K562 (cell line): ENCODE results near the gene BPHL. TPM values are rescaled to one million over a fixed set of nuclear protein-coding genes. Genes with fewer than 3 reads are reported as not detected.

Experiments
- ADNP ChIP-seq: fragments of 200-800 bp; sonication (Bioruptor generic); IDR thresholded peaks from 2 replicates; pipeline ENCODE4 v1.6.1; 2016; ENCODE audit warnings: missing genetic modification characterization, missing compliant biosample characterization
- ARID1B ChIP-seq: fragments of 450-650 bp; IDR thresholded peaks from 2 replicates; pipeline ENCODE4 v1.6.1; 2016; ENCODE audit warnings: antibody characterized with exemption, mild to moderate bottlenecking, inconsistent platforms
- CBFA2T3 ChIP-seq: fragments of 450-650 bp; IDR thresholded peaks from 2 replicates; pipeline ENCODE4 v1.6.1; 2017
- CTCF ChIP-seq, 3 experiments: IDR thresholded peaks in 2 of 3; conservative IDR thresholded peaks in 1 of 3; 2 replicates each; pipeline ENCODE4 v1.5.1; 2011 to 2012; ENCODE audit warnings: low read length in 3 of 3, mild to moderate bottlenecking in 3 of 3, control low read depth in 2 of 3, improper control_type of control experiment in 1 of 3, inconsistent platforms in 1 of 3, low read depth in 1 of 3, mixed read lengths in 1 of 3, moderate library complexity in 1 of 3; ENCODE audit not compliant: insufficient read depth in 2 of 3
- DPF2 ChIP-seq: fragments of 450-650 bp; IDR thresholded peaks from 2 replicates; pipeline ENCODE4 v1.6.1; 2016
- EP300 ChIP-seq: IDR thresholded peaks from 2 replicates; pipeline ENCODE4 v1.6.1; 2012; ENCODE audit warnings: low read length, improper control_type of control experiment
- GTF2F1 ChIP-seq: IDR thresholded peaks from 2 replicates; pipeline ENCODE4 v1.6.1; 2011; ENCODE audit warnings: low read depth, low read length, improper control_type of control experiment
- NCOR1 ChIP-seq: fragments of 450-650 bp; IDR thresholded peaks from 2 replicates; pipeline ENCODE4 v1.6.1; 2016; ENCODE audit warnings: mild to moderate bottlenecking, moderate library complexity
- NFATC3 ChIP-seq: fragments of 450-650 bp; IDR thresholded peaks from 2 replicates; pipeline ENCODE4 v1.6.1; 2017; ENCODE audit warnings: mild to moderate bottlenecking
- NR0B1 ChIP-seq: fragments of 450-650 bp; IDR thresholded peaks from one replicate; pipeline ENCODE4 v1.6.1; 2018; ENCODE audit warnings: mild to moderate bottlenecking, moderate library complexity; ENCODE audit not compliant: partially characterized antibody
- RAD21 ChIP-seq, 2 experiments: fragments of 250-450 bp in 1 of 2; fragments of 450-650 bp in 1 of 2; sonication (Bioruptor Pico) in 1 of 2; formaldehyde crosslinking in 1 of 2; IDR thresholded peaks in 1 of 2; conservative IDR thresholded peaks in 1 of 2; 2 replicates each; pipeline versions ENCODE4 v1.4.0 to v1.8.0; 2020 to 2022; ENCODE audit warnings: mild to moderate bottlenecking in 2 of 2, moderate library complexity in 1 of 2
- SP2 ChIP-seq: IDR thresholded peaks from 2 replicates; pipeline ENCODE4 v1.6.1; 2011; ENCODE audit warnings: mild to moderate bottlenecking, low read depth, low read length, moderate library complexity; ENCODE audit not compliant: poor library complexity, severe bottlenecking; ENCODE audit errors: extremely low read depth
- STAT5A ChIP-seq: IDR thresholded peaks from 2 replicates; pipeline ENCODE4 v1.6.1; 2012; ENCODE audit warnings: low read length, inconsistent platforms, borderline replicate concordance
- TAL1 ChIP-seq: fragments of 450-650 bp; IDR thresholded peaks from 2 replicates; pipeline ENCODE4 v1.6.1; 2016; ENCODE audit warnings: mild to moderate bottlenecking
- TEAD4 ChIP-seq, 2 experiments: sonication (generic) in 1 of 2; formaldehyde crosslinking in 1 of 2; IDR thresholded peaks; 2 replicates each; pipeline versions ENCODE4 v1.6.1 to v1.8.0; 2012 to 2022; ENCODE audit warnings: borderline replicate concordance in 1 of 2, inconsistent platforms in 1 of 2, low read length in 1 of 2, mild to moderate bottlenecking in 1 of 2, missing genetic modification reagents in 1 of 2
- ZNF140 ChIP-seq: fragments of 250-450 bp; sonication (Bioruptor Pico); IDR thresholded peaks from 2 replicates; pipeline ENCODE4 v1.8.0; 2021; ENCODE audit warnings: moderate library complexity, mild to moderate bottlenecking, inconsistent platforms
- ZNF23 ChIP-seq: fragments of 250-450 bp; sonication (Bioruptor Pico); IDR thresholded peaks from 2 replicates; pipeline ENCODE4 v1.4.0; 2020; ENCODE audit warnings: mild to moderate bottlenecking
- ZNF280B ChIP-seq: fragments of 250-450 bp; sonication (Bioruptor Pico); IDR thresholded peaks from 2 replicates; pipeline ENCODE4 v1.5.1; 2021; ENCODE audit warnings: mild to moderate bottlenecking
- ZSCAN29 ChIP-seq: fragments of 450-650 bp; IDR thresholded peaks from 2 replicates; pipeline ENCODE4 v1.6.1; 2017
- polyA plus RNA-seq, 8 experiments: library from polyadenylated mRNA; depleted of rRNA in 4 of 8; stranded (reverse) in 5 of 8; unstranded in 3 of 8; fragments of >200 nt; fragmentation: Nextera tagmentation in 2 of 8; fragmentation: Illumina TruSeq in 1 of 8; extraction: Ambion mirVana in 2 of 8; extraction: Trizol in 1 of 8; gene quantifications; 2 replicates each; pipeline versions ENCODE4 v1.2.1 to v1.2.3, GENCODE V29; 2011 to 2014; ENCODE audit warnings: inconsistent platforms in 1 of 8, missing spikeins in 1 of 8
- total RNA-seq, 7 experiments: library from RNA; depleted of rRNA in 6 of 7; stranded (reverse); fragments of >200 nt in 6 of 7; fragmentation: Illumina TruSeq in 2 of 7; extraction: Trizol in 2 of 7; gene quantifications; 2 replicates each; pipeline versions ENCODE4 v1.2.1 to v1.2.3, GENCODE V29; 2011 to 2021; ENCODE audit warnings: low replicate concordance in 1 of 7

Gene BPHL
- total and polyA plus RNA-seq, 9 of the 15 experiments (the other 6 are each of a cell fraction or from before 2014, with no cell fraction given): 3.5 to 17.4 (median 8.2) TPM

- no peak for TF ChIP-seq ZNF23 (CRISPR knock-in tag)
- TF ChIP-seq SP2: no peak
- TF ChIP-seq TEAD4 (IDR thresholded peaks at IDR 0.05; ENCODE audit: low read length): peak; percentile 81
- no peak for TF ChIP-seq TEAD4 (CRISPR knock-in tag; IDR thresholded peaks at IDR 0.05; ENCODE audit: borderline replicate concordance)
- TF ChIP-seq EP300: peak; percentile 35; the same call in 1 of the 2 replicates
- TF ChIP-seq CBFA2T3: peak; percentile 75
- peak; percentile 36; the same call in 1 of the 2 replicates for TF ChIP-seq STAT5A
- peak; percentile 70 for TF ChIP-seq ARID1B
- no peak for TF ChIP-seq NFATC3
- peak; percentile 48; the same call in 1 of the 2 replicates for TF ChIP-seq TAL1
- TF ChIP-seq ADNP: 0 out of 2 replicates have a peak, but pooled peaks have one; percentile 22
- TF ChIP-seq RAD21 (CRISPR knock-in tag; conservative IDR thresholded peaks at IDR 0.05 in 1 of 2, IDR thresholded peaks at IDR 0.05 in 1 of 2): peak in 1 of 2 experiments; percentile 22; a peak in 1 of 4 replicates
- no peak for TF ChIP-seq GTF2F1
- no peak for TF ChIP-seq NR0B1
- peak; percentile 47; the same call in 1 of the 2 replicates for TF ChIP-seq DPF2
- TF ChIP-seq CTCF (IDR thresholded peaks at IDR 0.05 in 2 of 3, conservative IDR thresholded peaks at IDR 0.05 in 1 of 3; ENCODE audit: insufficient read depth in 2 of 3, low read depth in 1 of 3, low read length in 3 of 3): peak in 1 of 3 experiments; percentile 21; a peak in 1 of 6 replicates
- 0 out of 2 replicates have a peak, but pooled peaks have one; percentile 34 for TF ChIP-seq ZSCAN29
- TF ChIP-seq ZNF140 (CRISPR knock-in tag): no peak
- no peak for TF ChIP-seq ZNF280B (CRISPR knock-in tag)
- peak; percentile 33; the same call in 1 of the 2 replicates for TF ChIP-seq NCOR1
Measured at GRCh38 chr6:3196770-3197169, 78.3 kb downstream of the BPHL start (continued).
